H9 (cell line): ENCODE measurements around the gene ALOX12. TPM values are rescaled to one million over a fixed set of nuclear protein-coding genes. Genes with fewer than 3 reads are reported as not detected.

ENCODE experiments used
- DNase-seq: peaks from one replicate; pipeline ENCODE4 v3.0.0-alpha.2; 2017
- H2AFZ ChIP-seq: one replicate; pipeline ENCODE4 v1.6.1; 2013; ENCODE audit warnings: mild to moderate bottlenecking, low read length, control low read depth, moderate library complexity
- H2AK5ac ChIP-seq: 2 replicates; pipeline ENCODE4 v1.6.1; 2013; ENCODE audit warnings: low read length, control low read depth, mixed read lengths; ENCODE audit not compliant: insufficient read length
- H2BK120ac ChIP-seq: one replicate; pipeline ENCODE4 v1.6.1; 2013; ENCODE audit warnings: low read depth, mild to moderate bottlenecking, low read length, control low read depth, inconsistent platforms; ENCODE audit not compliant: poor library complexity, severe bottlenecking
- H2BK12ac ChIP-seq: 2 replicates; pipeline ENCODE4 v1.6.1; 2013; ENCODE audit warnings: low read length, control low read depth, mixed read lengths, low read depth; ENCODE audit not compliant: insufficient read length
- H2BK15ac ChIP-seq: 2 replicates; pipeline ENCODE4 v1.6.1; 2013; ENCODE audit warnings: low read depth, low read length, control low read depth
- H2BK20ac ChIP-seq: one replicate; pipeline ENCODE4 v1.6.1; 2013; ENCODE audit warnings: low read depth, mild to moderate bottlenecking, low read length, control low read depth, inconsistent platforms; ENCODE audit not compliant: poor library complexity, severe bottlenecking
- H2BK5ac ChIP-seq: 2 replicates; pipeline ENCODE4 v1.6.1; 2013; ENCODE audit warnings: low read length, control low read depth, mixed read lengths; ENCODE audit not compliant: insufficient read length
- H3K14ac ChIP-seq: 2 replicates; pipeline ENCODE4 v1.6.1; 2013; ENCODE audit warnings: low read length, control low read depth; ENCODE audit not compliant: insufficient read depth
- H3K18ac ChIP-seq: 2 replicates; pipeline ENCODE4 v1.6.1; 2013; ENCODE audit warnings: low read depth, mild to moderate bottlenecking, mixed read lengths, low read length, control low read depth; ENCODE audit not compliant: insufficient read length
- H3K23ac ChIP-seq: 2 replicates; pipeline ENCODE4 v1.6.1; 2013; ENCODE audit warnings: low read length, control low read depth, mixed read lengths, low read depth; ENCODE audit not compliant: insufficient read length
- H3K23me2 ChIP-seq: 2 replicates; pipeline ENCODE4 v1.6.1; 2013; ENCODE audit warnings: low read depth, mild to moderate bottlenecking, mixed read lengths, low read length, control low read depth; ENCODE audit not compliant: insufficient read length, poor library complexity, severe bottlenecking
- H3K27ac ChIP-seq: 2 replicates; pipeline ENCODE4 v1.5.1; 2013; ENCODE audit warnings: low read length, control low read depth, mixed read lengths, low read depth; ENCODE audit not compliant: insufficient read length
- H3K27me3 ChIP-seq: 2 replicates; pipeline ENCODE4 v1.6.1; 2013; ENCODE audit warnings: low read length, control low read depth, inconsistent platforms; ENCODE audit not compliant: insufficient read depth
- H3K4ac ChIP-seq: 2 replicates; pipeline ENCODE4 v1.6.1; 2013; ENCODE audit warnings: low read depth, mild to moderate bottlenecking, control low read depth, inconsistent platforms, low read length, moderate library complexity
- H3K4me1 ChIP-seq: 2 replicates; pipeline ENCODE4 v1.6.1; 2013; ENCODE audit warnings: low read length, control low read depth, inconsistent platforms; ENCODE audit not compliant: insufficient read depth
- H3K4me2 ChIP-seq: 2 replicates; pipeline ENCODE4 v1.6.1; 2013; ENCODE audit warnings: low read length, control low read depth, mixed read lengths; ENCODE audit not compliant: insufficient read length, insufficient read depth
- H3K56ac ChIP-seq: 2 replicates; pipeline ENCODE4 v1.6.1; 2013; ENCODE audit warnings: low read depth, mild to moderate bottlenecking, mixed read lengths, low read length, control low read depth; ENCODE audit not compliant: insufficient read length
- H3K79me1 ChIP-seq: 2 replicates; pipeline ENCODE4 v1.6.1; 2013; ENCODE audit warnings: low read depth, mild to moderate bottlenecking, moderate library complexity, low read length, control low read depth, inconsistent platforms; ENCODE audit not compliant: insufficient read depth, poor library complexity, severe bottlenecking
- H3K79me2 ChIP-seq: 2 replicates; pipeline ENCODE4 v1.6.1; 2013; ENCODE audit warnings: low read length, control low read depth, inconsistent platforms; ENCODE audit not compliant: insufficient read depth
- H3K9ac ChIP-seq: 2 replicates; pipeline ENCODE4 v1.6.1; 2013; ENCODE audit warnings: low read length, control low read depth, mixed read lengths; ENCODE audit not compliant: insufficient read length; ENCODE audit errors: extremely low read depth
- H3K9me3 ChIP-seq: one replicate; pipeline ENCODE4 v1.6.1; 2013; ENCODE audit warnings: low read depth, low read length, inconsistent platforms; ENCODE audit not compliant: control insufficient read depth
- H3T11ph ChIP-seq: one replicate; pipeline ENCODE4 v1.6.1; 2013; ENCODE audit warnings: mild to moderate bottlenecking, low read length, control low read depth, inconsistent platforms
- H4K20me1 ChIP-seq: one replicate; pipeline ENCODE4 v1.6.1; 2013; ENCODE audit not compliant: control insufficient read depth, insufficient read length, insufficient read depth
- H4K5ac ChIP-seq: 2 replicates; pipeline ENCODE4 v1.6.1; 2013; ENCODE audit warnings: low read depth, mild to moderate bottlenecking, mixed read lengths, low read length, control low read depth; ENCODE audit not compliant: insufficient read length
- H4K8ac ChIP-seq: replicated peaks from 2 replicates; pipeline ENCODE4 v1.6.1; 2013; ENCODE audit warnings: low read length, control low read depth, mixed read lengths, low read depth; ENCODE audit not compliant: insufficient read length
- H4K91ac ChIP-seq: 2 replicates; pipeline ENCODE4 v1.6.1; 2013; ENCODE audit warnings: low read depth, mild to moderate bottlenecking, moderate library complexity, mixed read lengths, low read length, control low read depth; ENCODE audit not compliant: insufficient read length
- H3K27ac Mint-ChIP-seq, 3 experiments: 2 replicates in 2 of 3; 3 replicates in 1 of 3; pipeline ENCODE4 v1.8.0; 2020 to 2021; ENCODE audit warnings: mixed read lengths in 3 of 3, mild to moderate bottlenecking in 1 of 3, moderate library complexity in 1 of 3
- H3K27me3 Mint-ChIP-seq: 2 replicates; pipeline ENCODE4 v1.8.0; 2021; ENCODE audit warnings: low read depth, mild to moderate bottlenecking, moderate library complexity, mixed read lengths
- H3K36me3 Mint-ChIP-seq, 3 experiments: 2 replicates in 2 of 3; 3 replicates in 1 of 3; pipeline ENCODE4 v1.8.0; 2020 to 2021; ENCODE audit warnings: low read depth in 3 of 3, mixed read lengths in 3 of 3; ENCODE audit not compliant: insufficient read depth in 1 of 3
- H3K4me1 Mint-ChIP-seq, 2 experiments: 2 replicates each; pipeline ENCODE4 v1.8.0; 2020; ENCODE audit warnings: mixed read lengths in 2 of 2
- H3K4me3 Mint-ChIP-seq, 2 experiments: 2 replicates in 1 of 2; 3 replicates in 1 of 2; pipeline ENCODE4 v1.8.0; 2020 to 2021; ENCODE audit warnings: mild to moderate bottlenecking in 2 of 2, mixed read lengths in 2 of 2, moderate library complexity in 1 of 2
- H3K9me3 Mint-ChIP-seq, 2 experiments: 2 replicates in 1 of 2; 3 replicates in 1 of 2; pipeline ENCODE4 v1.8.0; 2020; ENCODE audit warnings: mild to moderate bottlenecking in 2 of 2, mixed read lengths in 2 of 2, moderate library complexity in 1 of 2
- CTCF ChIP-seq: fragments of 200-600 bp; sonication (generic); conservative IDR thresholded peaks from 3 replicates; pipeline ENCODE4 v1.8.0; 2021; ENCODE audit warnings: antibody characterized with exemption, mild to moderate bottlenecking
- WGBS: extraction: QIAGEN DNeasy Blood & Tissue Kit; methylation state at CpG from one replicate; pipeline ENCODE4 v1.1.7; 2013; ENCODE audit warnings: missing lambda C conversion rate, low lambda C conversion rate, mixed read lengths; ENCODE audit not compliant: insufficient read length; ENCODE audit errors: extremely low coverage; 5-methylcytosine and 5-hydroxymethylcytosine counted together
- total RNA-seq: library from RNA; stranded (reverse); gene quantifications from 2 replicates; pipeline ENCODE4 v1.2.1, GENCODE V29; 2021

ALOX12 gene
- total RNA-seq, 1 experiment from 2014 or later: 0.81 TPM

DNA sequence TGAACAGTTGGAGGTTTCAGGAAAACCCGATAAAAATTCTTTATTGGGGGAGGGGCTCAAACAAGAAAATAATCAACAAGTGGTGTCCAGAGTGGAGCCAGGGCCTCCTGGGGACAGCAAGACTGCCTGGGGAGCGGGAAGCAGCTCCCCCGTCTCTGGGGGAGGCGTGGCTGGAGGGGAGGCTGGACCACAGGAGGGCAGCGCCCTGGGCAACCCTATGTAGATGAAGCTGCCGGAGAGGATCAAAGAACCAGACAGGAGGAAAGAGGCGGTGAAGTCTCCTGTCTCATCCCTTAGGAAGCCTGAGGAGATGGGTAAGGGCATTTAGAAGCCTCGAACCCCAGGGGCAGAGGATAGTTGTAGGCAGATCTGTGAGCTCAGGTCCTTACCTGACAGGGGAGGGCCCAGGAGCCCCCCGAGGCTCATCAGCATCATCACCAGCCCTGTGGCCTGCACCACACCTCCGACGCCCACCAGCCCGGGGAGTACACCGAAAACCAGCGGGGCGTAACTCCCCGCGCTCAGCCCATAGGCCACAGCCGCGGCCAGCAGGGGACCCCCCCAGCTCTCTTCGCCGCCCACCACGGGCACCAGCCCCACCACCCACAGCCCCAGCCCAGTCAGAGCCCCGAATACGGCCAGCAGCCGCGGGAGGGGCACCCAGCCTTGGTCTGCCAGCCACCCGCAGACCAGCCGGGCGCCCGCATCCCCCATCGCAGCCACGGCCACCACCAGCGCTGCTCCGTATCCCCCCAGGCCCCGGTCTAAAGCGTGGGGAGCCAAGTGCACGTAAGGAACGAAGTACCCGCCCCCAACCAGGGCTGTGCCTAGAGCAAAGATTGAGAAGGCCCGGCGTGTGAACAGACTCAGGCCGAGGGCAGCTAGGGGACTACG is 46.0 kb downstream of the ALOX12 start:
- H3K9me3 ChIP-seq: no peaks in the 10 kb centered on the region
- H3K4me2 ChIP-seq: peak overlapping the region; percentile 77

More for the DNA sequence above, 46.0 kb downstream of the ALOX12 start:
- no peak overlapping the region for H2BK5ac ChIP-seq
- no peak overlapping the region for H2BK12ac ChIP-seq
- H3T11ph ChIP-seq: no peak overlapping the region
- H4K91ac ChIP-seq: no peak overlapping the region
- H2AK5ac ChIP-seq: no peak overlapping the region
- H3K27ac ChIP-seq: no peak overlapping the region
- H3K23me2 ChIP-seq: peaks cover 33% of the 10 kb centered on the region
- H2AFZ ChIP-seq: no peak overlapping the region
- no peaks in the 10 kb centered on the region; a peak in 1 of 7 replicates for H3K36me3 Mint-ChIP-seq
- H4K5ac ChIP-seq: no peak overlapping the region
- peak; percentile 76 for DNase-seq
- no peak overlapping the region for H2BK120ac ChIP-seq
- no peak overlapping the region for H3K56ac ChIP-seq
- H3K23ac ChIP-seq: no peak overlapping the region
- no peaks in the 10 kb centered on the region for H3K79me2 ChIP-seq
- no peak overlapping the region; the same call in 1 of the 2 replicates for H3K14ac ChIP-seq
- peaks cover 84% of the 10 kb centered on the region for H3K27me3 Mint-ChIP-seq
- peak overlapping the region; percentile 56 to 81 for H3K4me3 Mint-ChIP-seq
- no peak overlapping the region for H4K8ac ChIP-seq
- H3K9ac ChIP-seq: no peak overlapping the region
- H4K20me1 ChIP-seq: no peaks in the 10 kb centered on the region
- no peaks in the 10 kb centered on the region for H3K79me1 ChIP-seq
- H3K18ac ChIP-seq: no peak overlapping the region
- H3K27ac Mint-ChIP-seq: no peak overlapping the region
- no peak overlapping the region for H2BK20ac ChIP-seq
- H3K4me1 Mint-ChIP-seq: peaks cover 25 to 37% of the 10 kb centered on the region in 2 experiments
- no CpG with 5 or more reads among the region's 43 CpGs for WGBS
- no peaks in the 10 kb centered on the region for H3K4me1 ChIP-seq
- H3K9me3 Mint-ChIP-seq: no peaks in the 10 kb centered on the region
- no peak for TF ChIP-seq CTCF
- peaks cover 6% of the 10 kb centered on the region for H3K27me3 ChIP-seq
- H3K4ac ChIP-seq: no peak overlapping the region
- H2BK15ac ChIP-seq: no peak overlapping the region
